Transverse colon (tissue), 4 donors: ENCODE results near the gene NAE1.

Source experiments
- CTCF ChIP-seq, 5 experiments: fragments of 200-600 bp in 3 of 5; fragments of 450-650 bp in 2 of 5; sonication (generic) in 3 of 5; IDR thresholded peaks; 1 replicate in 2 of 5; 2 replicates in 3 of 5; pipeline ENCODE4 v1.5.1; 2016 to 2017; ENCODE audit warnings: antibody characterized with exemption in 5 of 5, inconsistent platforms in 3 of 5, mild to moderate bottlenecking in 2 of 5, moderate library complexity in 1 of 5
- EP300 ChIP-seq: sonication (generic); formaldehyde crosslinking; IDR thresholded peaks from one replicate; pipeline ENCODE4 v1.6.1; 2017; ENCODE audit warnings: antibody characterized with exemption, low read depth
- POLR2A ChIP-seq: fragments of 450-650 bp; IDR thresholded peaks from one replicate; pipeline ENCODE4 v1.6.1; 2016; ENCODE audit warnings: antibody characterized with exemption, mild to moderate bottlenecking, moderate library complexity
- POLR2AphosphoS5 ChIP-seq, 3 donors: sonication (generic); formaldehyde crosslinking; IDR thresholded peaks; one replicate each; pipeline ENCODE4 v1.6.1; 2016; ENCODE audit warnings: antibody characterized with exemption in 3 of 3

GRCh38 chr16:66878067-66878466 is 47.3 kb upstream of the NAE1 start:
- TF ChIP-seq EP300: no peak
- TF ChIP-seq CTCF (IDR thresholded peaks at IDR 0.05): no peak
- no peak for TF ChIP-seq POLR2AphosphoS5 (IDR thresholded peaks at IDR 0.05)
- no peak for TF ChIP-seq POLR2A
